B cell (primary cell): ENCODE results near the gene ACVR1. TPM values are rescaled to one million over a fixed set of nuclear protein-coding genes. Genes with fewer than 3 reads are reported as not detected.

Source experiments
- ATAC-seq: fragments of 200-7000 bp; cut with Tn5 transposase; one replicate; pipeline ENCODE4 v1.10.0; 2021; ENCODE audit warnings: low read depth, mild to moderate bottlenecking, moderate number of reproducible peaks, moderate library complexity
- CTCF ChIA-PET: fragments of 350-600 bp; sonication (Branson Sonifier 250); formaldehyde crosslinking; loops from one replicate; lab custom pipeline; 2021; ENCODE audit warnings: antibody characterized with exemption, inconsistent platforms; lab: Charles Lee
- POLR2A ChIA-PET: fragments of 350-600 bp; sonication (Branson Sonifier 250); formaldehyde crosslinking; loops from one replicate; lab custom pipeline; 2021; ENCODE audit warnings: antibody characterized with exemption; lab: Charles Lee
- DNase-seq: peaks from one replicate; pipeline ENCODE4 v3.0.0; 2013
- H2AFZ ChIP-seq: 2 replicates; pipeline ENCODE4 v1.6.1; 2012; ENCODE audit warnings: mild to moderate bottlenecking, low read depth, low read length; ENCODE audit not compliant: insufficient read depth, poor library complexity, severe bottlenecking
- H3K27ac ChIP-seq, 2 donors: 1 replicate in 1 of 2; 2 replicates in 1 of 2; pipeline ENCODE4 v1.5.1; 2012 to 2013; ENCODE audit warnings: low read length in 2 of 2, mild to moderate bottlenecking in 2 of 2, moderate library complexity in 1 of 2
- H3K27me3 ChIP-seq, 4 experiments: fragments of 200-600 bp in 1 of 4; sonication (generic) in 1 of 4; replicated peaks in 1 of 4; 1 replicate in 2 of 4; 2 replicates in 2 of 4; pipeline versions ENCODE4 v1.6.1 to v1.7.0; 2013 to 2016; ENCODE audit warnings: low read length in 3 of 4, mild to moderate bottlenecking in 2 of 4, mixed read lengths in 1 of 4, moderate library complexity in 1 of 4; ENCODE audit not compliant: insufficient read depth in 4 of 4, control insufficient read depth in 3 of 4; ENCODE audit errors: control extremely low read depth in 1 of 4
- H3K36me3 ChIP-seq, 2 experiments: replicated peaks in 1 of 2; 1 replicate in 1 of 2; 2 replicates in 1 of 2; pipeline versions ENCODE4 v1.6.1 to v1.7.1; 2013; ENCODE audit warnings: low read length in 1 of 2; ENCODE audit not compliant: insufficient read depth in 2 of 2, control insufficient read depth in 1 of 2; ENCODE audit errors: control extremely low read depth in 1 of 2, extremely low read depth in 1 of 2
- H3K4me1 ChIP-seq, 2 donors: fragments of 200-600 bp in 1 of 2; sonication (generic) in 1 of 2; 1 replicate in 1 of 2; 2 replicates in 1 of 2; pipeline versions ENCODE4 v1.5.1 to v1.6.1; 2013 to 2017; ENCODE audit warnings: low read length in 2 of 2; ENCODE audit not compliant: control insufficient read depth in 2 of 2, insufficient read depth in 2 of 2
- H3K4me2 ChIP-seq: replicated peaks from 2 replicates; pipeline ENCODE3; 2012; ENCODE audit warnings: mild to moderate bottlenecking, low read depth, low read length; ENCODE audit not compliant: poor library complexity, severe bottlenecking
- H3K4me3 ChIP-seq, 5 experiments: fragments of 200-600 bp in 1 of 5; sonication (generic) in 1 of 5; 1 replicate in 3 of 5; 2 replicates in 2 of 5; pipeline versions ENCODE4 v1.5.1 to v1.7.0; 2011 to 2016; ENCODE audit warnings: low read length in 4 of 5, mild to moderate bottlenecking in 4 of 5, low read depth in 2 of 5, control low read depth in 1 of 5, moderate library complexity in 1 of 5; ENCODE audit not compliant: insufficient read depth in 1 of 5; ENCODE audit errors: control extremely low read depth in 1 of 5, extremely low read depth in 1 of 5
- H3K79me2 ChIP-seq: fragments of 200-600 bp; sonication (generic); one replicate; pipeline ENCODE4 v1.6.0; 2016; ENCODE audit warnings: low read length; ENCODE audit not compliant: control insufficient read depth, insufficient read depth
- H3K9ac ChIP-seq: fragments of 200-600 bp; sonication (generic); 2 replicates; pipeline ENCODE4 v1.6.1; 2017; ENCODE audit warnings: mild to moderate bottlenecking, low read length, moderate library complexity
- H3K9me3 ChIP-seq, 3 donors: one replicate each; pipeline versions ENCODE4 v1.6.1 to v1.7.1; 2013; ENCODE audit warnings: low read length in 2 of 3; ENCODE audit not compliant: control insufficient read depth in 2 of 3, insufficient read depth in 1 of 3; ENCODE audit errors: control extremely low read depth in 1 of 3
- H4K20me1 ChIP-seq: 2 replicates; pipeline ENCODE4 v1.6.0; 2012; ENCODE audit warnings: mild to moderate bottlenecking, low read length; ENCODE audit not compliant: insufficient read depth, control insufficient read depth, poor library complexity, severe bottlenecking
- H3K27ac Mint-ChIP-seq: one replicate; pipeline ENCODE4 v1.8.0; 2021; ENCODE audit warnings: mixed read lengths
- H3K27me3 Mint-ChIP-seq: one replicate; pipeline ENCODE4 v1.8.0; 2021; ENCODE audit warnings: mixed read lengths
- H3K4me1 Mint-ChIP-seq: one replicate; pipeline ENCODE4 v1.8.0; 2021; ENCODE audit warnings: mixed read lengths
- H3K4me3 Mint-ChIP-seq: one replicate; pipeline ENCODE4 v1.8.0; 2021; ENCODE audit warnings: mixed read lengths
- H3K9me3 Mint-ChIP-seq: one replicate; pipeline ENCODE4 v1.8.0; 2022; ENCODE audit warnings: mixed read lengths; ENCODE audit not compliant: insufficient read depth
- CTCF ChIP-seq: fragments of 200-600 bp; IDR thresholded peaks from one replicate; pipeline ENCODE4 v1.8.0; 2022; ENCODE audit warnings: antibody characterized with exemption, mild to moderate bottlenecking
- EZH2 ChIP-seq: IDR thresholded peaks from 2 replicates; pipeline ENCODE4 v1.6.1; 2012; ENCODE audit warnings: borderline replicate concordance, low read depth, mild to moderate bottlenecking, moderate library complexity, low read length; ENCODE audit not compliant: insufficient read depth, poor library complexity, severe bottlenecking
- WGBS: methylation state at CpG from one replicate; pipeline ENCODE4 v1.1.5; 2013; ENCODE audit warnings: missing lambda C conversion rate; ENCODE audit not compliant: insufficient coverage; 5-methylcytosine and 5-hydroxymethylcytosine counted together
- intact Hi-C: fragments of 100-400 bp; cut with micrococcal nuclease; formaldehyde crosslinking; loops from one replicate; pipeline ENCODE4 v1.10.0; 2022
- polyA plus RNA-seq: library from polyadenylated mRNA; depleted of rRNA; stranded (reverse); fragments of >200 nt; gene quantifications from 2 replicates; pipeline ENCODE4 v1.2.3, GENCODE V29; 2012
- total RNA-seq, 2 donors: library from RNA; stranded (reverse); fragments of 120-200 nt in 1 of 2; gene quantifications; 1 replicate in 1 of 2; 2 replicates in 1 of 2; pipeline versions ENCODE4 v1.2.3 to v1.2.4, GENCODE V29; 2013 to 2022

The ACVR1 gene
- total and polyA plus RNA-seq, 2 donors (not counting 1 experiment from before 2014, with no cell fraction given), result 3.7 to 11.7 TPM

GRCh38 chr2:157864857-157865430 lies 11.2 kb downstream of the ACVR1 start:
- no peaks in the 10 kb centered on the region for H3K4me1 ChIP-seq
- Mint-ChIP-seq H3K4me1 (no peaks in the 10 kb centered on the region), H3K27me3 (no peaks in the 10 kb centered on the region), H3K27ac (no peak overlapping the region), H3K9me3 (no peaks in the 10 kb centered on the region), H3K4me3 (no peak overlapping the region)
- WGBS, result no CpG with 5 or more reads among the region's 2 CpGs
- no peak overlapping the region for H3K27ac ChIP-seq
- H4K20me1 ChIP-seq, result no peaks in the 10 kb centered on the region
- H3K4me2 ChIP-seq, result no peak overlapping the region
- no peaks in the 10 kb centered on the region for H3K36me3 ChIP-seq
- intact Hi-C loops, result no loop called here
- no peak for DNase-seq
- ATAC-seq, result no peak
- no peak overlapping the region for H3K4me3 ChIP-seq
- H2AFZ ChIP-seq, result no peak overlapping the region
- TF ChIP-seq EZH2 (no peak), CTCF (no peak)
- no peaks in the 10 kb centered on the region for H3K9me3 ChIP-seq
- H3K9ac ChIP-seq, result no peak overlapping the region
- POLR2A ChIA-PET, result interaction anchor here (0.6 kb wide), 1 partner anchor 23 kb away, joined by 3 read pairs; no protein-coding TSS in a partner anchor
- CTCF ChIA-PET, result interaction anchor here (0.9 kb wide), 1 partner anchor 12 kb away, joined by 3 read pairs; no protein-coding TSS in a partner anchor
- H3K79me2 ChIP-seq, result peaks cover 5% of the 10 kb centered on the region
- H3K27me3 ChIP-seq, result no peaks in the 10 kb centered on the region

- Histone ChIP-seq H3K9ac (no peak overlapping the region), H3K79me2 (no peaks in the 10 kb centered on the region), H3K9me3 (no peaks in the 10 kb centered on the region), H3K4me1 (no peaks in the 10 kb centered on the region), H2AFZ (no peak overlapping the region), H3K27me3 (no peaks in the 10 kb centered on the region), H3K4me3 (no peak overlapping the region), H3K36me3 (no peaks in the 10 kb centered on the region), H4K20me1 (no peaks in the 10 kb centered on the region), H3K27ac (no peak overlapping the region), H3K4me2 (no peak overlapping the region)
- H3K27ac Mint-ChIP-seq, result no peak overlapping the region
- H3K4me1 Mint-ChIP-seq, result no peaks in the 10 kb centered on the region
- ATAC-seq (no peak), DNase-seq (no peak)
- H3K4me3 Mint-ChIP-seq, result no peak overlapping the region
- 98% methylated on average over 5 of the region's 6 CpGs for WGBS
- POLR2A ChIA-PET, result no interaction called here
- intact Hi-C loops, result no loop called here
- H3K9me3 Mint-ChIP-seq, result no peaks in the 10 kb centered on the region
- CTCF ChIA-PET, result no interaction called here
- H3K27me3 Mint-ChIP-seq, result no peaks in the 10 kb centered on the region
- TF ChIP-seq CTCF, result no peak
- no peak for TF ChIP-seq EZH2
Observed at GRCh38 chr2:157858846-157859245, 17.3 kb downstream of the ACVR1 start.
